Measurements from ENCODE around the gene AHRR. TPM values are rescaled to one million over a fixed set of nuclear protein-coding genes. Genes with fewer than 3 reads are reported as not detected.

The AHRR gene
- total RNA-seq, 1 donor from 2014 or later: 10.5 TPM

DNA sequence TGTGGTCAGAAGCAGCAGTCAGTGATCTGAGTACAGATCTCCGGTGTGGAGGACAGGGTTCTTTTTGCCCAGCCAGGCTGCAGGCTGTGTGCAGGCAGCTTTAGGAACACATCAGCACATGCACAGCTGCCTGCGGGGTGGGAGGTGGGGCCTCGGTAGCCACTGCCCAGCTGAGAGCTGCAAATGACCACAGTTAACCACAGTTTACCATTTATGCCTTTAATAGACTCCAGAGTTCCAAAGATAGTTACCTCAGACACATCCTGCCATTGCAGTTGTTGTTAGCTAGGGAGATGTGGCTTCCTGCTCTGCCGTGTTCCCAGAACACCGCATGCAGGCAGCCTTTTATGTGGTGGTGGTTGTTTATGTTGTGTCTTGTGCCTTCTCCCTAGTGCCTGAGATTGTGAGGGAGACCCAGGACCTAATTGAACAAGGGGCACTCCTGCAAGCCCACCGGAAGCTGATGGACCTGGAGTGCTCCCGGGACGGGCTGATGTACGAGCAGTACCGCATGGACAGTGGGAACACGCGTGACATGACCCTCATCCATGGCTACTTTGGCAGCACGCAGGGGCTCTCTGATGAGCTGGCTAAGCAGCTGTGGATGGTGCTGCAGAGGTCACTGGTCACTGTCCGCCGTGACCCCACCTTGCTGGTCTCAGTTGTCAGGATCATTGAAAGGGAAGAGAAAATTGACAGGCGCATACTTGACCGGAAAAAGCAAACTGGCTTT, 131.6 kb downstream of the AHRR start:
- no peaks in the 10 kb centered on the region for H3K9me3 ChIP-seq (ENCODE audit: insufficient read depth, low read depth, low read length)
- peaks cover 78% of the 10 kb centered on the region for H3K79me2 ChIP-seq (ENCODE audit: insufficient read depth, low read length)
- TF ChIP-seq, protein P1, sequence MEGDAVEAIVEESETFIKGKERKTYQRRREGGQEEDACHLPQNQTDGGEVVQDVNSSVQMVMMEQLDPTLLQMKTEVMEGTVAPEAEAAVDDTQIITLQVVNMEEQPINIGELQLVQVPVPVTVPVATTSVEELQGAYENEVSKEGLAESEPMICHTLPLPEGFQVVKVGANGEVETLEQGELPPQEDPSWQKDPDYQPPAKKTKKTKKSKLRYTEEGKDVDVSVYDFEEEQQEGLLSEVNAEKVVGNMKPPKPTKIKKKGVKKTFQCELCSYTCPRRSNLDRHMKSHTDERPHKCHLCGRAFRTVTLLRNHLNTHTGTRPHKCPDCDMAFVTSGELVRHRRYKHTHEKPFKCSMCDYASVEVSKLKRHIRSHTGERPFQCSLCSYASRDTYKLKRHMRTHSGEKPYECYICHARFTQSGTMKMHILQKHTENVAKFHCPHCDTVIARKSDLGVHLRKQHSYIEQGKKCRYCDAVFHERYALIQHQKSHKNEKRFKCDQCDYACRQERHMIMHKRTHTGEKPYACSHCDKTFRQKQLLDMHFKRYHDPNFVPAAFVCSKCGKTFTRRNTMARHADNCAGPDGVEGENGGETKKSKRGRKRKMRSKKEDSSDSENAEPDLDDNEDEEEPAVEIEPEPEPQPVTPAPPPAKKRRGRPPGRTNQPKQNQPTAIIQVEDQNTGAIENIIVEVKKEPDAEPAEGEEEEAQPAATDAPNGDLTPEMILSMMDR (IDR thresholded peaks at IDR 0.05; ENCODE audit: insufficient read depth, low read depth, low read length): no peak
- no peak for TF ChIP-seq EZH2 (IDR thresholded peaks at IDR 0.05; ENCODE audit: insufficient read depth, low read length)
- H3K4me3 ChIP-seq (ENCODE audit: insufficient read depth, low read depth, low read length): no peak overlapping the region
- Mint-ChIP-seq H3K36me3 (ENCODE audit: low read depth, unreplicated experiment) (peaks cover 47% of the 10 kb centered on the region), H3K4me3 (ENCODE audit: unreplicated experiment) (no peak overlapping the region), H3K4me1 (ENCODE audit: low read depth, unreplicated experiment) (peaks cover 13% of the 10 kb centered on the region), H3K27me3 (ENCODE audit: low read depth, unreplicated experiment) (no peaks in the 10 kb centered on the region), H3K9me3 (ENCODE audit: unreplicated experiment) (peaks cover 3% of the 10 kb centered on the region), H3K27ac (ENCODE audit: unreplicated experiment) (peak overlapping the region; percentile 21)
- H2AFZ ChIP-seq (ENCODE audit: low read depth, low read length): no peak overlapping the region
- H3K36me3 ChIP-seq (ENCODE audit: insufficient read depth, low read length): peaks cover 40% of the 10 kb centered on the region
- H3K27me3 ChIP-seq (ENCODE audit: insufficient read depth, low read length): no peaks in the 10 kb centered on the region
- H3K4me2 ChIP-seq (ENCODE audit: low read length): no peak overlapping the region
- DNase-seq (ENCODE audit: low read depth) (no peak), FAIRE-seq (no peak)
- H3K9ac ChIP-seq (ENCODE audit: low read length): no peak overlapping the region
- H4K20me1 ChIP-seq (ENCODE audit: insufficient read depth, low read length): peaks cover 38% of the 10 kb centered on the region
- no peak overlapping the region for H3K27ac ChIP-seq (ENCODE audit: low read depth, low read length)
- H3K4me1 ChIP-seq (ENCODE audit: insufficient read depth, low read length): peaks cover 6% of the 10 kb centered on the region

DNA sequence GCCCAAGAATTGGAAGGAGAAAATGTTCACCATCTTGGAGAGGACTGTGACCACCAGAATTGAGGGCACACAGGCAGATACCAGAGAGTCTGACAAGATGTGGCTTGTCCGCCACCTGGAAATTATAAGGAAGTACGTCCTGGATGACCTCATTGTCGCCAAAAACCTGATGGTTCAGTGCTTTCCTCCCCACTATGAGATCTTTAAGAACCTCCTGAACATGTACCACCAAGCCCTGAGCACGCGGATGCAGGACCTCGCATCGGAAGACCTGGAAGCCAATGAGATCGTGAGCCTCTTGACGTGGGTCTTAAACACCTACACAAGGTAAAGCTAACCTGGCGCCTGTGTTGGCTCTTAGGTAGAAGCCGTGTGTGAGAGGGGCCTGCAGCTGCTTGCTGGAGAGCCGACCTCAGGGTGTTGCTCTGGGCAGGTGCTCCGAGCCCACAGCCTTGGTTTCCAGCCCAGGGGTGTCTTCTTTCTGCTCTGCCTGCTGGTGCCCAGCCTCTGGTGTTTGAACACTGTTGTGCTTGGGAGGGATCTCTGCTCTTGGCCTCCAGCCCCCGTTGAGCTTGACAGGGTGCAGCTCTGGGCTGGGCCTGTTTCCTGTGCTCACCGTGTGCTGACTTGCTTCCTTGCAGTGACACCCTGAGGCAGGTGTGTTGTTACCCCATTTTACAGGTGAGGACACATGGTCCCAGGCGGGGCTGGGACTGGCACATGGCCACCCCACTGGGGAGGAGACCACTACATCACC, 132.4 kb downstream of the AHRR start:
- peaks cover 13% of the 10 kb centered on the region for H3K4me1 Mint-ChIP-seq (ENCODE audit: low read depth, unreplicated experiment)
- no peak overlapping the region for H3K4me2 ChIP-seq (ENCODE audit: low read length)
- peaks cover 38% of the 10 kb centered on the region for H3K36me3 ChIP-seq (ENCODE audit: insufficient read depth, low read length)
- no peaks in the 10 kb centered on the region for H3K27me3 Mint-ChIP-seq (ENCODE audit: low read depth, unreplicated experiment)
- TF ChIP-seq, protein P1 (IDR thresholded peaks at IDR 0.05; ENCODE audit: insufficient read depth, low read depth, low read length): no peak
- TF ChIP-seq EZH2 (IDR thresholded peaks at IDR 0.05; ENCODE audit: insufficient read depth, low read length): no peak
- no peak for DNase-seq (ENCODE audit: low read depth)
- peaks cover 50% of the 10 kb centered on the region for H3K36me3 Mint-ChIP-seq (ENCODE audit: low read depth, unreplicated experiment)
- H3K4me3 Mint-ChIP-seq (ENCODE audit: unreplicated experiment): no peak overlapping the region
- peaks cover 30% of the 10 kb centered on the region for H4K20me1 ChIP-seq (ENCODE audit: insufficient read depth, low read length)
- no peaks in the 10 kb centered on the region for H3K9me3 ChIP-seq (ENCODE audit: insufficient read depth, low read depth, low read length)
- no peak overlapping the region for H3K27ac Mint-ChIP-seq (ENCODE audit: unreplicated experiment)
- H3K9ac ChIP-seq (ENCODE audit: low read length): no peak overlapping the region
- no peak overlapping the region for H3K27ac ChIP-seq (ENCODE audit: low read depth, low read length)
- no peak for FAIRE-seq
- H3K4me3 ChIP-seq (ENCODE audit: insufficient read depth, low read depth, low read length): no peak overlapping the region
- no peaks in the 10 kb centered on the region for H3K27me3 ChIP-seq (ENCODE audit: insufficient read depth, low read length)
- H3K9me3 Mint-ChIP-seq (ENCODE audit: unreplicated experiment): peaks cover 5% of the 10 kb centered on the region
- H2AFZ ChIP-seq (ENCODE audit: low read depth, low read length): no peak overlapping the region
- peaks cover 12% of the 10 kb centered on the region for H3K4me1 ChIP-seq (ENCODE audit: insufficient read depth, low read length)
- H3K79me2 ChIP-seq (ENCODE audit: insufficient read depth, low read length): peaks cover 77% of the 10 kb centered on the region
